ENCODE data around the gene TRIM44.

TRIM44 gene, protein sequence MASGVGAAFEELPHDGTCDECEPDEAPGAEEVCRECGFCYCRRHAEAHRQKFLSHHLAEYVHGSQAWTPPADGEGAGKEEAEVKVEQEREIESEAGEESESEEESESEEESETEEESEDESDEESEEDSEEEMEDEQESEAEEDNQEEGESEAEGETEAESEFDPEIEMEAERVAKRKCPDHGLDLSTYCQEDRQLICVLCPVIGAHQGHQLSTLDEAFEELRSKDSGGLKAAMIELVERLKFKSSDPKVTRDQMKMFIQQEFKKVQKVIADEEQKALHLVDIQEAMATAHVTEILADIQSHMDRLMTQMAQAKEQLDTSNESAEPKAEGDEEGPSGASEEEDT

DNA sequence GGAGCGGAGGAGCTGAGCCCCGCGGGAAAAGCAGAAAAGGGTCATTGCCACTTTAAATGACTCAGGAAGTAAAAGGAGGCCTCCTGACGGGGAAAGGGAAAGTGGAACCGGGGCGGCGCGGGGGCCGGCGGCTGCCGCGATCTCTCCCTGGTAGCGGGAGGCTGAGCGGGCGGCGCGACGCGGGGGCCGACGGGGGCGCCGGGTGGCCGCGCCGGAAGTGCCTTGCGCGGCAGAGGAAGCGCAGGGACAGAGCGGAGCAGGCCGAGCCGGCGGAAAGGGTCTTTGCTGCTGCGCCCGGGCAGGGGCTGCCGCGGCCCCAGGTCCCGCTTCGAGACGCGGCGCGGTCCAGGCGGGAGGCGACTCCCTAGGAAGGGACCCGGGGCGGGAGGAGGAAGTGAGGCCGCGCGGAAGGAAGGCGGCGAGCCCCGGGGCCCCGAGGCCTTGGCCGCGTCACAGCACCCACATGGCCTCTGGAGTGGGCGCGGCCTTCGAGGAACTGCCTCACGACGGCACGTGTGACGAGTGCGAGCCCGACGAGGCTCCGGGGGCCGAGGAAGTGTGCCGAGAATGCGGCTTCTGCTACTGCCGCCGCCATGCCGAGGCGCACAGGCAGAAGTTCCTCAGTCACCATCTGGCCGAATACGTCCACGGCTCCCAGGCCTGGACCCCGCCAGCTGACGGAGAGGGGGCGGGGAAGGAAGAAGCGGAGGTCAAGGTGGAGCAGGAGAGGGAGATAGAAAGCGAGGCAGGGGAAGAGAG, at the start of gene TRIM44:
Gene TRIM44, plus strand, starts transcription at position 127 of the 759 bp plus-strand sequence. Its CDS starts 337 bp downstream, at position 464.
- peaks cover 42% of the 10 kb centered on the region for H3K27me3 ChIP-seq (ENCODE audit: control insufficient read depth, insufficient read depth, low read length)
- H3K36me3 ChIP-seq (ENCODE audit: control insufficient read depth, insufficient read depth, low read length): no peaks in the 10 kb centered on the region; the same call in 1 of the 2 replicates
- peaks cover 14% of the 10 kb centered on the region; the same call in 1 of the 2 replicates for H3K9me3 ChIP-seq (ENCODE audit: control insufficient read depth, insufficient read depth, low read length)
- H3K4me3 ChIP-seq (ENCODE audit: low read depth, low read length): peak within 1 kb of the TSS; percentile 61
- peak within 1 kb of the TSS; percentile 69 for H3K27ac ChIP-seq (ENCODE audit: low read depth, low read length)
- peaks cover 8% of the 10 kb centered on the region; the same call in 1 of the 2 replicates for H3K4me1 ChIP-seq (ENCODE audit: control insufficient read depth, insufficient read depth, low read length)
- H3K9ac ChIP-seq (ENCODE audit: low read depth, low read length): peak within 1 kb of the TSS; percentile 63; the same call in 1 of the 2 replicates

DNA sequence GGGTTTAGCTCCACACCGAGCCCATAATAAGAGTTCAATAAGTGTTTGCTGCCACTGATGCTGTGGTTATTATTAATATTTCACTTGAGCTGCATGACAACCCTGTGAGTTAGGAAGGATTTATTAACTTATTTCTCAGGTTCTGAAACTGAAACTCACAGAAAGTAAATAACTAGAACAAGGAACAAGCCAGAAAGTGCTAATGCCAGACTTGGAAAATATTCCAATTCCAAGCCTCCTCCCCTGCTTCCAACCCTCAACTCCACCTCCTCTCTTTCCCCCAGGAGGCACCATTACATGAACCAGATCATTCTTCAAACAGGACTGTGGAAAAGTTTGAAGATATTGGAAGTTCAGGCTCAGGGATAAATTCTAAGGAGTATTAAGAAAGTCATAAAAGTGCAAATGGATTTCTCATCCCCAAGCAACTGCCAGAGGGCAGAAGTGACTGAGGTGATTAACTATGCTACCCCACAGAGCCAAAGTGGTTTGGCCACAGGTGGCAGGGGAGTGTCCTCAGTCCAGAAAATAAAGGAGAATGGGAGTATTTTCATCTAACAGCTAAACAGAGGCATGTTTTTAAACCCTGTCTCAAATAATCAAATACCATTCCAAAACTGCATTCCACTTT, 47.5 kb upstream of the TRIM44 start:
- Histone ChIP-seq H3K9me3 (ENCODE audit: control insufficient read depth, insufficient read depth, low read length) (no peaks in the 10 kb centered on the region), H3K9ac (ENCODE audit: low read depth, low read length) (no peak overlapping the region), H3K27ac (ENCODE audit: low read depth, low read length) (no peak overlapping the region), H3K27me3 (ENCODE audit: control insufficient read depth, insufficient read depth, low read length) (peaks cover 34% of the 10 kb centered on the region), H3K4me1 (ENCODE audit: control insufficient read depth, insufficient read depth, low read length) (peaks cover 13% of the 10 kb centered on the region), H3K36me3 (ENCODE audit: control insufficient read depth, insufficient read depth, low read length) (no peaks in the 10 kb centered on the region), H3K4me3 (ENCODE audit: low read depth, low read length) (no peak overlapping the region)

DNA sequence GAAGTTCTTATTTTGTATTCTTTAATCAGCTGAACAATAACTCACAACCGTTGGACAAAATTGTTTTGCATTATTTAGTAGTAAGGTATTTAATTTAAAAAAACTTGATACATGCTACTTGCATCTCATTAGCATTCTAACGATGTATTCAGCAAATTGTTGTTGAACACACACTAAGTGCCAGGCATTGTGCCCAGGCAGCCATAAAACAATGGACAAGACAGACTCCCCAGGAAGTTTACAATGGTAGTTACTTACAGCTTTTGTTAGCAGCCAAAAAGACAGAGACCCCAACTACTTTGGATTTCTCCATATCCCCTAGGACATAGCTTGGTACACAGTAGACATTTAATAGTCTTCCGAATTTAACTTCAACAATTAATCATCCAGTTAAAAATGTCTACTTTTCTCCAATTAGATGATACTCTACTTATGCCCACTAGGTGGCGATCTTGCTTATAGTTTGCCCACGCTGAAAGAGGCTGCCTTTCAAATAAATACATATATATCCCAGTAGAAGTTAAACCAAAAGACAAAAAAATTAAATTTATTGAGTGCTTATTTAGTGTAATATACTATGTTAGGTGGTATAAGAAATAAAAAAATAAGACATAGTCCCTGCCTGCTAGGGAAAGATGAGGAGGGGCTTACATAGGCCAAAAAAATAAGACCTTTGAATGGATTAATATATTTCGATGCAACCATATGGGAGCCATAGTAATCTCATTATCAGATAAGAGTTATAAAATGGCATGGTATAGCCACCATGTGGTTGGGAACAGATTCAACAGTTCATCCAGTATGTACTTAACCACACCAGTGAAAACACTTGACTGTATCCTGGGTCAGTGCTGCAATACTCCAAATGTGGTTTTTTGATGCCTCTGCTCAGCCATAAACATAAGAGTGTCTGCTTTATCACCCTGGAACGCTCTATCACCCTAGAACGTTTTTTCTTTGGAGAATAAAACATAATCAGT, 46.4 kb upstream of the TRIM44 start:
- Histone ChIP-seq H3K36me3 (ENCODE audit: control insufficient read depth, insufficient read depth, low read length) (no peaks in the 10 kb centered on the region), H3K9me3 (ENCODE audit: control insufficient read depth, insufficient read depth, low read length) (no peaks in the 10 kb centered on the region), H3K4me3 (ENCODE audit: low read depth, low read length) (no peak overlapping the region), H3K27ac (ENCODE audit: low read depth, low read length) (no peak overlapping the region), H3K27me3 (ENCODE audit: control insufficient read depth, insufficient read depth, low read length) (peaks cover 46% of the 10 kb centered on the region), H3K4me1 (ENCODE audit: control insufficient read depth, insufficient read depth, low read length) (peaks cover 18% of the 10 kb centered on the region), H3K9ac (ENCODE audit: low read depth, low read length) (no peak overlapping the region)

DNA sequence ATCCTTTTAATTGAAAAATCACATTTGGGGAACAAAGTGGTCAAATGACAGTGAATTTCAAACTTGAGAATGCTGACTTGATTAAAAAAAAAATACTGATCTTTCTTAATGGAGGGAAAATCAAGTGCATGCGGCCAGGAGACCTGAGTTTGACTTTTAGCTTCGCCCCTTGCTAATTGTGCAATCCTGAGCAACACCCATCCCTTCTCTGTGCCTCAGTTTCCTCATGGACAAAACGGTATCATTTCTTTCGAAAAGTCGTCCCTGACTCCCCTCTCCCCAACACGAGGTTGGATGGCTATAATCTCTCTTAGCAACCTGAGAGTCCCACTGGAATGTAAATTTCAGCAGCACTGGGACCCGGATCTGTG, 45.3 kb upstream of the TRIM44 start:
- peaks cover 45% of the 10 kb centered on the region for H3K27me3 ChIP-seq (ENCODE audit: control insufficient read depth, insufficient read depth, low read length)
- H3K4me3 ChIP-seq (ENCODE audit: low read depth, low read length): peak overlapping the region; percentile 66; the same call in 1 of the 2 replicates
- peaks cover 28% of the 10 kb centered on the region for H3K4me1 ChIP-seq (ENCODE audit: control insufficient read depth, insufficient read depth, low read length)
- peak overlapping the region; percentile 72 for H3K27ac ChIP-seq (ENCODE audit: low read depth, low read length)
- no peaks in the 10 kb centered on the region for H3K9me3 ChIP-seq (ENCODE audit: control insufficient read depth, insufficient read depth, low read length)
- no peaks in the 10 kb centered on the region for H3K36me3 ChIP-seq (ENCODE audit: control insufficient read depth, insufficient read depth, low read length)
- no peak overlapping the region for H3K9ac ChIP-seq (ENCODE audit: low read depth, low read length)

DNA sequence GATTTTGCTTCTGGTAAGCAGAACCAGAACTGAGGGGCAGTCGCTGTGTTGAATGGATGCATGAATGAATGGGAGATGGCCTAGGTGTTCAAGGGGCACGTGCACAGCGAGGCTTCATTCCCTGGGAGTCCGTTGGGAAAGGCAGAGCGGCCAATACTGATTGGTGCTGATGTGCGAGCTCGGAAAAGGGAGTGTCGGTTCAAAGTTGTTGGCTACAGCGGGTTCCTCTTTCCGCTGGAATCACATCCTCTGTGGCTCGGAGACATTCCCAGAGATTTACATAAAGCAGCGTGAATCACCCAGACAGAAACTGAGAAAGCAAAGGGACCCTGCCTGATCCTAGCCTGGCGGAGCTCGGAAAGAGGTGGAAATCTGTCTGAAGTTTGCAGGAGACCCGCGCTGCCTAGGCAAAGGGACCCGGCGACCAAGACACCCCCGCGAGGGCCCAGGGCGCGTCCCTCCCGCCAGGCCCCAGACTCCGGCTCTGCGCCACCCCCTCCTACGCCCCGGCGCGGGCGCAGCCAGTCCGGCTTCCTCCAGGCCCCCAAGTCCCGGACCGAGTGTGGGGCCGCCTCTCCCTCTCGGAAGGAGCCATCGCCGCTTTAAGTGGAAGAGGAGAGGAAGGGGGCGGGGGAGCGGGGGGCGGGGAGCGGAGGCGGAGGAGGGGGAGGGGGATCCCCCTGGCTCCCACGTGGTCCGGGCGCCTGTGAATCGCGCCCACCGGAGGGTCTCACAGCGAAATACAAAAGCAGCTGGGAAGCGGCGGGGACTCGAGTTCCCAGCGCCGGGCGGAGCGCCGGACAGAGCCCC, 44.7 kb upstream of the TRIM44 start, which contains the start of gene FJX1:
Gene FJX1, plus strand, starts transcription at position 774 of the 810 bp plus-strand sequence. CDS start 177 bp downstream, outside the sequence.
- Histone ChIP-seq H3K4me1 (ENCODE audit: control insufficient read depth, insufficient read depth, low read length) (peaks cover 30% of the 10 kb centered on the region), H3K36me3 (ENCODE audit: control insufficient read depth, insufficient read depth, low read length) (no peaks in the 10 kb centered on the region), H3K27ac (ENCODE audit: low read depth, low read length) (peak within 1 kb of the TSS; percentile 74), H3K4me3 (ENCODE audit: low read depth, low read length) (peak within 1 kb of the TSS; percentile 71), H3K9me3 (ENCODE audit: control insufficient read depth, insufficient read depth, low read length) (no peaks in the 10 kb centered on the region), H3K9ac (ENCODE audit: low read depth, low read length) (peak within 1 kb of the TSS; percentile 67), H3K27me3 (ENCODE audit: control insufficient read depth, insufficient read depth, low read length) (peaks cover 44% of the 10 kb centered on the region)

DNA sequence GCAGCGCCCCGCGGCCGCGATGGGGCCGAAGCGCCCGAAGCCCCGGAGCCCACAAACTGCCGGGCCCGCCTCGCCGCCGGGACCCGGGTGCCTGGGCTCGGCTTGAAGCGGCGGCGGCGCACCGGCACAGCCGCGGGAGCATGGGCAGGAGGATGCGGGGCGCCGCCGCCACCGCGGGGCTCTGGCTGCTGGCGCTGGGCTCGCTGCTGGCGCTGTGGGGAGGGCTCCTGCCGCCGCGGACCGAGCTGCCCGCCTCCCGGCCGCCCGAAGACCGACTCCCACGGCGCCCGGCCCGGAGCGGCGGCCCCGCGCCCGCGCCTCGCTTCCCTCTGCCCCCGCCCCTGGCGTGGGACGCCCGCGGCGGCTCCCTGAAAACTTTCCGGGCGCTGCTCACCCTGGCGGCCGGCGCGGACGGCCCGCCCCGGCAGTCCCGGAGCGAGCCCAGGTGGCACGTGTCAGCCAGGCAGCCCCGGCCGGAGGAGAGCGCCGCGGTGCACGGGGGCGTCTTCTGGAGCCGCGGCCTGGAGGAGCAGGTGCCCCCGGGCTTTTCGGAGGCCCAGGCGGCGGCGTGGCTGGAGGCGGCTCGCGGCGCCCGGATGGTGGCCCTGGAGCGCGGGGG, 44.0 kb upstream of the TRIM44 start:
- H3K27ac ChIP-seq (ENCODE audit: low read depth, low read length): peak overlapping the region; percentile 74
- H3K9me3 ChIP-seq (ENCODE audit: control insufficient read depth, insufficient read depth, low read length): no peaks in the 10 kb centered on the region
- H3K36me3 ChIP-seq (ENCODE audit: control insufficient read depth, insufficient read depth, low read length): no peaks in the 10 kb centered on the region
- H3K4me1 ChIP-seq (ENCODE audit: control insufficient read depth, insufficient read depth, low read length): peaks cover 30% of the 10 kb centered on the region
- H3K27me3 ChIP-seq (ENCODE audit: control insufficient read depth, insufficient read depth, low read length): peaks cover 44% of the 10 kb centered on the region
- peak overlapping the region; percentile 71 for H3K4me3 ChIP-seq (ENCODE audit: low read depth, low read length)
- H3K9ac ChIP-seq (ENCODE audit: low read depth, low read length): peak overlapping the region; percentile 66

DNA sequence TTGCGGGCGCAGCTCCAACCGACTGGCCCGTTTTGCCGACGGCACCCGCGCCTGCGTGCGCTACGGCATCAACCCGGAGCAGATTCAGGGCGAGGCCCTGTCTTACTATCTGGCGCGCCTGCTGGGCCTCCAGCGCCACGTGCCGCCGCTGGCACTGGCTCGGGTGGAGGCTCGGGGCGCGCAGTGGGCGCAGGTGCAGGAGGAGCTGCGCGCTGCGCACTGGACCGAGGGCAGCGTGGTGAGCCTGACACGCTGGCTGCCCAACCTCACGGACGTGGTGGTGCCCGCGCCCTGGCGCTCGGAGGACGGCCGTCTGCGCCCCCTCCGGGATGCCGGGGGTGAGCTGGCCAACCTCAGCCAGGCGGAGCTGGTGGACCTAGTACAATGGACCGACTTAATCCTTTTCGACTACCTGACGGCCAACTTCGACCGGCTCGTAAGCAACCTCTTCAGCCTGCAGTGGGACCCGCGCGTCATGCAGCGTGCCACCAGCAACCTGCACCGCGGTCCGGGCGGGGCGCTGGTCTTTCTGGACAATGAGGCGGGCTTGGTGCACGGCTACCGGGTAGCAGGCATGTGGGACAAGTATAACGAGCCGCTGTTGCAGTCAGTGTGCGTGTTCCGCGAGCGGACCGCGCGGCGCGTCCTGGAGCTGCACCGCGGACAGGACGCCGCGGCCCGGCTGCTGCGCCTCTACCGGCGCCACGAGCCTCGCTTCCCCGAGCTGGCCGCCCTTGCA, 43.3 kb upstream of the TRIM44 start:
- Histone ChIP-seq H3K27ac (ENCODE audit: low read depth, low read length) (peak overlapping the region; percentile 30), H3K27me3 (ENCODE audit: control insufficient read depth, insufficient read depth, low read length) (peaks cover 44% of the 10 kb centered on the region), H3K9ac (ENCODE audit: low read depth, low read length) (peak overlapping the region; percentile 66), H3K4me1 (ENCODE audit: control insufficient read depth, insufficient read depth, low read length) (peaks cover 30% of the 10 kb centered on the region), H3K36me3 (ENCODE audit: control insufficient read depth, insufficient read depth, low read length) (no peaks in the 10 kb centered on the region), H3K4me3 (ENCODE audit: low read depth, low read length) (peak overlapping the region; percentile 71), H3K9me3 (ENCODE audit: control insufficient read depth, insufficient read depth, low read length) (no peaks in the 10 kb centered on the region)

DNA sequence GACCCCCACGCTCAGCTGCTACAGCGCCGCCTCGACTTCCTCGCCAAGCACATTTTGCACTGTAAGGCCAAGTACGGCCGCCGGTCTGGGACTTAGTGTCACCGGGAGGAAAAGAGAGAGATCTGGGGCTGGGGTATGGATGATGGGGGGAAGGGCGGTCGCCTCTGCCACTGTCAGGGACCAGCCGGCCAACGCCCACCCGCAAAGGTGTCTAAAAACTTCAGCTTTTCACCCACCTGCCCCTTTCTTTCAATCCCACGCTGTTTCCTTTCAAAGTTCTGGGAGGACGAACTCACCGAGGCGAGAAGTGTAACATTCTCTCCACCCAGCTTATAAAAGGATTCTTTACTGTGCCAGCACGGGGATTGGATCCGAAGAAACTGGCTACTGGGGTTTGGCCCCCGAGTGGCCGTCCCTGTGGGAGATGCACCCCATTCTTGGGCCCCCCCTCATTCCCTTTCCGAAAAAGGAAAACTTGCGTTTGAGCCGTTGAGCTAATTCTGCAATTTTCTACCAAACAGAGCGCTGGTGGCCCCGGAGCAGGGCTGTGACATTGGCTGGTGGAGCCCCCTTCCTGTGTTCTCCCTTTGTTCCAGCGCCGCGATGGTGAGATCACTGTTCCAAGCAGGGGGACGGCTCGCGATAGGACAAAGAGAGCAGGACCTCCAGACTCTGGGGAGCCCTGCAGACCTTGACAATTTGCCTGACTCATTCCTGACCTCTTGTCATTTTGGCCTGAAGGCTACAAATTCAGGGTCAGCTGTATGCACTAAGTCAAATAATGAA, 42.5 kb upstream of the TRIM44 start:
- H3K9me3 ChIP-seq (ENCODE audit: control insufficient read depth, insufficient read depth, low read length): no peaks in the 10 kb centered on the region
- peak overlapping the region; percentile 30 for H3K27ac ChIP-seq (ENCODE audit: low read depth, low read length)
- H3K36me3 ChIP-seq (ENCODE audit: control insufficient read depth, insufficient read depth, low read length): no peaks in the 10 kb centered on the region
- H3K4me1 ChIP-seq (ENCODE audit: control insufficient read depth, insufficient read depth, low read length): peaks cover 28% of the 10 kb centered on the region
- peaks cover 44% of the 10 kb centered on the region for H3K27me3 ChIP-seq (ENCODE audit: control insufficient read depth, insufficient read depth, low read length)
- peak overlapping the region; percentile 71 for H3K4me3 ChIP-seq (ENCODE audit: low read depth, low read length)
- H3K9ac ChIP-seq (ENCODE audit: low read depth, low read length): peak overlapping the region; percentile 66

Measured in HUES48 (cell line).